H1 (cell line): Measurements from ENCODE around the gene MTR. TPM values are rescaled to one million over a fixed set of nuclear protein-coding genes. Genes with fewer than 3 reads are reported as not detected.

Experiments
- CTCF ChIA-PET: fragments of 300-600 bp; sonication (Branson Sonifier 250); formaldehyde crosslinking; loops from one replicate; lab custom pipeline; 2021; ENCODE audit not compliant: partially characterized antibody; lab: Charles Lee
- POLR2A ChIA-PET: fragments of 300-600 bp; sonication (Branson Sonifier 250); formaldehyde crosslinking; loops from one replicate; lab custom pipeline; 2021; ENCODE audit warnings: inconsistent platforms; ENCODE audit not compliant: partially characterized antibody; lab: Charles Lee
- DNase-seq, 2 experiments: peaks; one replicate each; pipeline versions ENCODE4 v3.0.0 to v3.0.0-alpha.2; 2010 to 2022; ENCODE audit warnings: low spot score in 2 of 2, low read depth in 1 of 2, mixed read lengths in 1 of 2
- FAIRE-seq: peaks from 2 replicates; lab custom pipeline; 2011; peaks lifted over from hg19 to GRCh38; lab: Jason Lieb, UNC
- H2AFZ ChIP-seq: 2 replicates; pipeline ENCODE4 v1.8.1; 2012; ENCODE audit warnings: low read length, inconsistent platforms
- H2AK5ac ChIP-seq: 2 replicates; pipeline ENCODE4 v1.6.1; 2013; ENCODE audit warnings: low read depth, low read length
- H2BK120ac ChIP-seq: replicated peaks from 2 replicates; pipeline ENCODE3; 2013; ENCODE audit warnings: low read depth, low read length, inconsistent platforms
- H2BK12ac ChIP-seq: 2 replicates; pipeline ENCODE4 v1.6.1; 2013; ENCODE audit warnings: low read depth, low read length
- H2BK15ac ChIP-seq: 2 replicates; pipeline ENCODE4 v1.6.1; 2013; ENCODE audit warnings: low read length
- H2BK20ac ChIP-seq: 2 replicates; pipeline ENCODE4 v1.6.1; 2013; ENCODE audit warnings: low read length
- H2BK5ac ChIP-seq: 2 replicates; pipeline ENCODE4 v1.6.1; 2013; ENCODE audit warnings: low read depth, low read length
- H3K14ac ChIP-seq: 2 replicates; pipeline ENCODE4 v1.6.1; 2013; ENCODE audit warnings: inconsistent platforms; ENCODE audit not compliant: insufficient read length
- H3K18ac ChIP-seq: 2 replicates; pipeline ENCODE4 v1.6.1; 2013; ENCODE audit warnings: low read length; ENCODE audit errors: extremely low read depth
- H3K23ac ChIP-seq: 2 replicates; pipeline ENCODE4 v1.6.1; 2013; ENCODE audit warnings: inconsistent platforms; ENCODE audit not compliant: insufficient read length
- H3K23me2 ChIP-seq: 2 replicates; pipeline ENCODE4 v1.6.1; 2013; ENCODE audit warnings: low read depth, low read length
- H3K27ac ChIP-seq: 2 replicates; pipeline ENCODE4 v1.6.1; 2011; ENCODE audit warnings: low read depth, low read length, inconsistent platforms
- H3K27me3 ChIP-seq, 4 experiments: replicated peaks in 1 of 4; 1 replicate in 1 of 4; 2 replicates in 3 of 4; pipeline versions ENCODE4 v1.6.1 to v1.8.1; 2011 to 2013; ENCODE audit warnings: low read length in 3 of 4, mild to moderate bottlenecking in 3 of 4, inconsistent platforms in 2 of 4, mixed read lengths in 2 of 4, moderate library complexity in 1 of 4; ENCODE audit not compliant: control insufficient read depth in 3 of 4, insufficient read depth in 3 of 4; ENCODE audit errors: extremely low read depth in 1 of 4
- H3K36me3 ChIP-seq, 4 experiments: 2 replicates each; pipeline versions ENCODE4 v1.6.1 to v1.8.1; 2011 to 2013; ENCODE audit warnings: mild to moderate bottlenecking in 4 of 4, low read length in 3 of 4, moderate library complexity in 2 of 4, control low read depth in 1 of 4, inconsistent platforms in 1 of 4; ENCODE audit not compliant: insufficient read depth in 4 of 4, control insufficient read depth in 2 of 4
- H3K4ac ChIP-seq: replicated peaks from 2 replicates; pipeline ENCODE3; 2013; ENCODE audit warnings: low read length, low read depth, mixed read lengths, inconsistent platforms; ENCODE audit not compliant: insufficient read length
- H3K4me1 ChIP-seq, 4 experiments: replicated peaks in 1 of 4; 1 replicate in 1 of 4; 2 replicates in 3 of 4; pipeline versions ENCODE4 v1.6.1 to v1.8.1; 2011 to 2013; ENCODE audit warnings: low read length in 3 of 4, inconsistent platforms in 2 of 4, mixed read lengths in 1 of 4; ENCODE audit not compliant: insufficient read depth in 4 of 4, control insufficient read depth in 3 of 4
- H3K4me2 ChIP-seq, 2 experiments: 2 replicates each; pipeline versions ENCODE4 v1.6.1 to v1.8.1; 2011 to 2013; ENCODE audit warnings: low read depth in 2 of 2, low read length in 2 of 2, control low read depth in 1 of 2, inconsistent platforms in 1 of 2, mild to moderate bottlenecking in 1 of 2; ENCODE audit not compliant: insufficient read depth in 1 of 2
- H3K4me3 ChIP-seq, 4 experiments: fragments of 200-600, 300-600 bp in 1 of 4; sonication (generic), shearing (Covaris generic), sonication (Bioruptor Twin) in 1 of 4; 2 replicates each; pipeline versions ENCODE4 v1.5.1 to v1.8.1; 2011 to 2016; ENCODE audit warnings: low read length in 4 of 4, low read depth in 3 of 4, control low read depth in 2 of 4, inconsistent platforms in 2 of 4, mild to moderate bottlenecking in 2 of 4, mixed read lengths in 1 of 4, moderate library complexity in 1 of 4; ENCODE audit not compliant: insufficient read depth in 2 of 4; ENCODE audit errors: extremely low read depth in 1 of 4
- H3K56ac ChIP-seq: replicated peaks from 2 replicates; pipeline ENCODE3; 2013; ENCODE audit warnings: low read depth, mild to moderate bottlenecking, mixed read lengths, low read length, inconsistent platforms; ENCODE audit not compliant: insufficient read length
- H3K79me1 ChIP-seq: 2 replicates; pipeline ENCODE4 v1.6.1; 2013; ENCODE audit warnings: low read depth, low read length, control low read depth
- H3K79me2 ChIP-seq, 2 experiments: 2 replicates each; pipeline versions ENCODE4 v1.6.1 to v1.8.1; 2012 to 2013; ENCODE audit warnings: low read length in 2 of 2, mild to moderate bottlenecking in 2 of 2, inconsistent platforms in 1 of 2; ENCODE audit not compliant: insufficient read depth in 2 of 2, control insufficient read depth in 1 of 2
- H3K9ac ChIP-seq, 4 experiments: replicated peaks in 1 of 4; 1 replicate in 1 of 4; 2 replicates in 3 of 4; pipeline versions ENCODE4 v1.6.1 to v1.8.1; 2011 to 2013; ENCODE audit warnings: low read depth in 3 of 4, low read length in 3 of 4, control low read depth in 2 of 4, mild to moderate bottlenecking in 2 of 4, moderate library complexity in 2 of 4, inconsistent platforms in 1 of 4; ENCODE audit errors: extremely low read depth in 1 of 4
- H3K9me3 ChIP-seq, 2 experiments: 2 replicates each; pipeline versions ENCODE4 v1.6.1 to v1.8.1; 2012 to 2013; ENCODE audit warnings: mild to moderate bottlenecking in 2 of 2, moderate library complexity in 2 of 2, control low read depth in 1 of 2, inconsistent platforms in 1 of 2, low read depth in 1 of 2, low read length in 1 of 2, mixed read lengths in 1 of 2; ENCODE audit not compliant: insufficient read depth in 2 of 2
- H4K20me1 ChIP-seq, 2 experiments: replicated peaks in 1 of 2; 2 replicates each; pipeline versions ENCODE3 to v1.8.1; 2011 to 2013; ENCODE audit warnings: inconsistent platforms in 2 of 2, low read length in 2 of 2, mild to moderate bottlenecking in 1 of 2; ENCODE audit not compliant: insufficient read depth in 2 of 2, control insufficient read depth in 1 of 2
- H4K5ac ChIP-seq: 2 replicates; pipeline ENCODE4 v1.6.1; 2013; ENCODE audit warnings: low read length, low read depth, mixed read lengths, inconsistent platforms; ENCODE audit not compliant: insufficient read length
- H4K8ac ChIP-seq: 2 replicates; pipeline ENCODE4 v1.8.0; 2013; ENCODE audit warnings: mild to moderate bottlenecking, moderate library complexity, low read length, inconsistent platforms; ENCODE audit not compliant: insufficient read depth; ENCODE audit errors: extremely low read depth
- H4K91ac ChIP-seq: replicated peaks from 2 replicates; pipeline ENCODE3; 2013; ENCODE audit warnings: low read length, mixed read lengths, inconsistent platforms; ENCODE audit not compliant: insufficient read length
- CBX5 ChIP-seq: fragments of 300-800, 300-1000 bp; sonication (generic); IDR thresholded peaks from 2 replicates; pipeline ENCODE4 v1.7.1; 2016; ENCODE audit warnings: antibody characterized with exemption, low read length, low read depth
- WGBS, 2 experiments: shearing (Covaris generic) in 1 of 2; methylation state at CpG; one replicate each; pipeline versions ENCODE4 v1.1.6 to v1.1.7; 2013 to 2015; ENCODE audit warnings: low lambda C conversion rate in 2 of 2, mixed read lengths in 2 of 2, inconsistent platforms in 1 of 2, low coverage in 1 of 2, missing lambda C conversion rate in 1 of 2; ENCODE audit not compliant: insufficient replicate concordance in 2 of 2, insufficient coverage in 1 of 2, insufficient read length in 1 of 2; ENCODE audit errors: extremely low coverage in 1 of 2, missing lambda C conversion rate in 1 of 2; 5-methylcytosine and 5-hydroxymethylcytosine counted together
- polyA plus RNA-seq, 7 experiments: library from polyadenylated mRNA; depleted of rRNA in 3 of 7; stranded (reverse) in 5 of 7; unstranded in 2 of 7; fragments of >200 nt in 5 of 7; fragments of 200-250 nt in 2 of 7; gene quantifications; 1 replicate in 5 of 7; 2 replicates in 1 of 7; 4 replicates in 1 of 7; pipeline versions ENCODE4 v1.2.1 to v1.2.3, GENCODE V29; 2011 to 2013; ENCODE audit warnings: missing spikeins in 2 of 7, mixed read lengths in 2 of 7
- total RNA-seq: library from RNA; stranded (reverse); fragmentation: NEBNext Ultra II Directional; extraction: Animal tissue kit (Norgen Biotek cat#: 25700); gene quantifications from 2 replicates; pipeline ENCODE4 v1.2.1, GENCODE V29; 2021

Gene MTR
- total and polyA plus RNA-seq, 2 of the 8 experiments (the other 6 are each of a cell fraction or from before 2014, with no cell fraction given), result 4.8 to 27.4 TPM

DNA sequence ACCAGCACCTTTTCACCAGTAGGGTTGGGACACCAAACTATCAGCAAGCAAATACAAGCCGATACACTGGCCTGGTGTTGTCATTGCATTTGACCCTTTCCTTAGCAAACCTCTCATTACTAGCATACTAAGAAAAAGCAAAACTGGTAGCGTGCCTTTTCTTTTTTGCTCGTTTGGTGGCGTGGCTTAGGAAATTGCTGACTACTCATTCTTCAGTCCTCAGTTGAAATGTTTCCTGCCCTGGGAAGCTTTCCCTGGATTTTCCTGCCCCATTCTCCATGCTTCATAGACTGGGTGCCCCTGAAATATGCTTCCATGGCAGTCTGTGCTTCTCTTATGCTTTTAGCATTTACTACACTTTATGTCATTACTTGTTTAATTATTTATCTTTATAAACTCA, 42.0 kb downstream of the MTR start:
- Histone ChIP-seq H2BK120ac (no peak overlapping the region), H3K36me3 (peaks cover 2 to 35% (median 17%) of the 10 kb centered on the region in 4 experiments; a peak in 7 of 8 replicates), H3K79me1 (no peaks in the 10 kb centered on the region), H3K27me3 (no peaks in the 10 kb centered on the region), H3K18ac (no peak overlapping the region), H3K27ac (no peak overlapping the region), H3K79me2 (no peaks in the 10 kb centered on the region), H3K4me1 (no peaks in the 10 kb centered on the region), H4K8ac (no peak overlapping the region), H3K14ac (no peak overlapping the region), H2BK15ac (no peak overlapping the region), H4K5ac (no peak overlapping the region), H2BK12ac (no peak overlapping the region), H3K23ac (no peak overlapping the region), H3K23me2 (no peaks in the 10 kb centered on the region), H4K91ac (no peak overlapping the region), H3K56ac (no peak overlapping the region), H3K4me3 (no peak overlapping the region), H2AFZ (no peak overlapping the region), H3K4me2 (no peak overlapping the region), H4K20me1 (no peaks in the 10 kb centered on the region), H2BK20ac (no peak overlapping the region), H3K9ac (no peak overlapping the region), H2AK5ac (no peak overlapping the region), H2BK5ac (no peak overlapping the region), H3K4ac (no peak overlapping the region), H3K9me3 (no peaks in the 10 kb centered on the region)
- FAIRE-seq (no peak), DNase-seq (no peak)
- ChIA-PET CTCF (interaction anchor here (1.3 kb wide), 1 partner anchor 64 kb away, joined by 3 read pairs; no protein-coding TSS in a partner anchor), POLR2A (no interaction called here)
- no peak for TF ChIP-seq CBX5
- 93% methylated on average over 4 of the region's 4 CpGs; no CpG with 5 or more reads in 1 of the 2 experiments for WGBS, 2 experiments
